NT2/D1 (cell line): ENCODE results near the gene URI1.

Experiments
- YY1 ChIP-seq: IDR thresholded peaks from 2 replicates; pipeline ENCODE4 v1.6.1; 2011; ENCODE audit not compliant: insufficient read length, insufficient read depth
- ZNF274 ChIP-seq: IDR thresholded peaks from 2 replicates; pipeline ENCODE4 v1.6.1; 2011; ENCODE audit warnings: mild to moderate bottlenecking, low read depth, low read length

- TF ChIP-seq ZNF274 (no peak), YY1 (no peak)
These were observed 7.8 kb upstream of the URI1 start for GRCh38 chr19:29934257-29934656.
